Measurements from ENCODE around the gene TTC16.

Gene TTC16

DNA sequence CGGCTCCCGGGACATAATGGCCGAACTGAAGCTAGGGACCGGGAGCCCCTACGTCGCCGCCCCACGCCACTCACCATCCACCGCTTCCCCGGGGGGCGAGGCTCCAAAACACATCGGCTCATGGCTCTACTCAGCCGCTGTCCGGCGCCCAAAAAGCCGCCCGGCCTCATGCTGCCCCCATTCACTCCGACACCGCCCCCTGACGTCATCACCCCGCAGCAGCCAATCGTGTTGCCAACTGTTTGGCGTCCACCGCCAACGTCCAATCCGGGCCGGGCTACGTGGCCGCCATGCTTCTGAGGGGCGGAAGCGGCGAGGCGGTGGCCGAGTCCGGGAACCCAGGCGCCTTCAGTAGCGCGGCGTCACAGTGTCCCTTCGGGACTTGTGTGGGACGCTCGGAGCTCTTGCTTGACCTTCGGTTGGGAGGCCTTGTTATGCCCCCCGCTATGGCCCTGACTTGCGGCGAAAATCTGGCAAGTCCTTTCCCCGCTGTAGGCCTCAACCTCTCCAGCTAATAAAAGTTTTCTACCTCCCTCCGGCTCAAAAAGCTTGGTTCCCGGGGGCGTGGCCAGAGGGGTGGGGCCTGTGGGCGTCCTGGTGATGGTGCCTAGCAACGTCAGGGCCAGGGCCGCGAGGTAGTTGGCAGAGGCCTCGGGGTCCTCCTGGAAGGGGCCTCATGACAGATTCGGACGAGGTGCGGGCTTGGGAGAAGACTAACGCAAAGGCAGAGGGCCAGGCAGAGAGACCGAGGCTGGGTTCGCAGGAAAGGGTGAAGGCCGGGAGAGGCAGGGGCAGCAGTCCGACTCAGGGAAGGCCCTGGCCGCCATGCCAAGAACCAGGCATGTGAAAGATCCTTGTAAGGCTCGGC is at the start of gene TTC16, which contains the start of gene PTRH1:
Gene TTC16 (plus strand): TSS at position 610 of the 868 bp plus-strand sequence. CDS start 67 bp downstream, at position 677.
Gene PTRH1 (minus strand): TSS at position 194 of the 868 bp plus-strand sequence. CDS start 24 bp downstream, at position 170.
- H3K27ac ChIP-seq: peak within 1 kb of the TSS; percentile 40
- peak; percentile 60 for DNase-seq (ENCODE audit: low read depth, low spot score)

DNA sequence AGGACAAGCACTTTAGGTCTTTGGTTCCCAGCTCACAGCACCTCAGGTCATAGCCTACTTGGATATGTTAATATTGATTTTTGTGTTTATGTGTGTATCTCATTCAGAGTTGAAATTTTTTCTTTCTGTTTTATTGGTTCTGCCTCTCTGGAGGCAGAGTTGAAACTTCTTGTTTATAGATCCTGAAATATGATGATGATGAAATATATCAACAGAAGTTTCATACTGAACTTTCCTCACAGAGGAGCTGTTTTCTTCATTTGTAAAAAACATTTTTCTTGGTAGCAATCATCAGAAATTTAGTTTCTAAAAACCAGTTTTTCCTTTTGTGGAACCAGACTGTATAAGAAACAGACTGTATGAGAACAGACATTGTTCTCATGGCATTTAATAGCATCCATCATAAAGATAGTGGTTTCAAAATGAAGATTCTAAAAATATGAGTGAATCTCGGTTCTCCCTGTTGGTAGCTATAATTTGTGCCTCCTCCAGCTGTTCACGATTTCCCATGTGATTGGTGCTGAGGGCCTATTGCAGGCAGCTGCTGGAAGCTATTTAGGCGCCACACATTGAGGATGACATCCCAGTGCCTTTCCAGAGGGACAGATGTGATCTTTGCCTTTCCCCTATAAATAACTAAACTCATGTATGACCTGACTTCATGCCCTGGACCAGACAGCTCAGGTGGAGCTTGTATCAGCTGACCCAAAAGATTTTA is 48.6 kb upstream of the TTC16 start:
- H3K27ac ChIP-seq: no peak overlapping the region
- DNase-seq (ENCODE audit: low read depth, low spot score): no peak

- DNase-seq (ENCODE audit: low read depth, low spot score): no peak
- no peak overlapping the region for H3K27ac ChIP-seq
Measured at GRCh38 chr9:127667906-127668305, 48.0 kb upstream of the TTC16 start.

DNA sequence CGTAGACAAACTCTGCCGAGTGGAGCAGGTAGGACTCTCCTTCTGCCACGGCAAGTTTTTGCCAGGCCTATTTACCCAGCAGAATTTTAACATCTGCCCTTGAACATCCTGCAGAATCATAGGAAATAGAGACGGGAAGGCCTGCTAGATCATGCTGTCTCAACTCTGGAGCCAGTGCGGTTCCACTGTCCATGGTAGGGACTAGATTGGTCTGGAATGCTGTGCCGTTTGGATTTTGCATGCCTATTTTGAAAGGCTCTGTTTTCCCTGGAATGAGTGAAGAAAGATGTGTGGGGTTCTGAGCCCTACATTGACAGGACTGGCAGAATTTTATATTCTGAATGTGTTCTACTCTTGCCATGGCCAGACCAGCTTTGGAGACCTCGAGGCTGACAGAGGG is 42.6 kb upstream of the TTC16 start:
- no peak for DNase-seq (ENCODE audit: low read depth, low spot score)
- no peak overlapping the region for H3K27ac ChIP-seq

GRCh38 chr9:127676638-127677037 is 39.2 kb upstream of the TTC16 start:
- no peak for DNase-seq (ENCODE audit: low read depth, low spot score)
- no peak overlapping the region for H3K27ac ChIP-seq

DNA sequence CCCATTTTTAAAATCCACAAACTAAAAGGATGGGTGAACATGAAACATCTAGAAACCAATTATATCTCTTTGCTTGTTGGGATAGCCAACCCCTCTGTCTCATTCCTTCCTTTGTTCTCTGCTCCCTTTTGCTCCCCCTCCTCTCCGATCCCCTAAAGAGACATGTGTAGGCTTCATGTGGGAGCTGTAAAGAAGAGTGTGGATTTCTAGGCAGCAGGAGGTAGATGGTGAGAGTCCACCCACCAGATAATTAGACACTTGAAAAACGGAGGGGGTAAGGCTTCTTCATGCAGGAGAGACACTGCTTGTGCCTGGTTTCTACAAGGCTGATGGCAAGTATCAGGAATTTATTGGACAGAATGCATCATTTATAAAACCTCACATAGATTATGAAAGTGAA is 36.4 kb upstream of the TTC16 start:
- no peak for DNase-seq (ENCODE audit: low read depth, low spot score)
- H3K27ac ChIP-seq: no peak overlapping the region

GRCh38 chr9:127680226-127680625 is 35.7 kb upstream of the TTC16 start:
- DNase-seq (ENCODE audit: low read depth, low spot score): no peak
- H3K27ac ChIP-seq: no peak overlapping the region

GRCh38 chr9:127680846-127681245 is 35.0 kb upstream of the TTC16 start:
- no peak for DNase-seq (ENCODE audit: low read depth, low spot score)
- no peak overlapping the region for H3K27ac ChIP-seq

- DNase-seq (ENCODE audit: low read depth, low spot score): no peak
- no peak overlapping the region for H3K27ac ChIP-seq
Measured at GRCh38 chr9:127682351-127683136, 33.3 kb upstream of the TTC16 start.

DNA sequence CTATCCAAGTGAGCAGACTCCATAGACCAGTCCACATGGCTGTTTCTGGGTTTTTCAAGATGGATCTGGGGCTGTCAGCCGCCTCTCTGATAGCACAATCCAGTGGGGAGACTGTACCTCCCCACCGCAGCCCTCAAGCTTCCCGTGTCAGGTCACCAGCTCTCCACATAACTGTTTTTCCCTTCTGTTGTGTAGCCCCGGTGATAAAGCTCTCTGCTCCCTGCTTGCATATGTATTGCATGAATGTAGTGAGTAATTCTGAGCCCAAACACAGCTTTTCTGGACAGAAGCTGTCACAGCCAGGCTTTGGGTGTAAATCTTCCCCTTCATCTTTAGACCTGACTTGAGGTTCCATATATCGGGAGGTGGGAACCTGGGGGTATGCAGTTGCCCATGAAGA is 32.2 kb upstream of the TTC16 start:
- no peak overlapping the region for H3K27ac ChIP-seq
- DNase-seq (ENCODE audit: low read depth, low spot score): no peak

DNA sequence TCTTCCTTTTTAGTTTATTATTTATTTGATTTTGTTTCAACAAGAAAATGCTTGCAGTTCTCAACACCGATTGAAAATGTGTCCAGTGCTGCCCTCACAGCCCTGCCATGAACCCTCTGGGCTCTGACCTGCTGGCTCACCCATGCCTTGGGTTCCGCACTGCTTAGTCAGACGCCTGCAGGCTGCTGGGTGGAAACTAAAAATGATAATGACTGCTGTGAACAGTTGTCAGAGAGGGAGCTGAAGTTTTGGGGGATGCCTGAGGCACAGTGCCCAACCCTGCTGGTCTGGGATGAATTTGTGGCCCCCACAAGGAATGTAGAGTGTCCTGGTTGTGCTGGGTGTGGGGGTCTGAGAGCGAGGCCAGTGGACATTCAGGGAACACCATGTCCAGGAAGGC is 31.3 kb upstream of the TTC16 start:
- DNase-seq (ENCODE audit: low read depth, low spot score): no peak
- H3K27ac ChIP-seq: no peak overlapping the region

GRCh38 chr9:127686461-127687393 is 29.2 kb upstream of the TTC16 start:
- no peak overlapping the region for H3K27ac ChIP-seq
- DNase-seq (ENCODE audit: low read depth, low spot score): no peak

DNA sequence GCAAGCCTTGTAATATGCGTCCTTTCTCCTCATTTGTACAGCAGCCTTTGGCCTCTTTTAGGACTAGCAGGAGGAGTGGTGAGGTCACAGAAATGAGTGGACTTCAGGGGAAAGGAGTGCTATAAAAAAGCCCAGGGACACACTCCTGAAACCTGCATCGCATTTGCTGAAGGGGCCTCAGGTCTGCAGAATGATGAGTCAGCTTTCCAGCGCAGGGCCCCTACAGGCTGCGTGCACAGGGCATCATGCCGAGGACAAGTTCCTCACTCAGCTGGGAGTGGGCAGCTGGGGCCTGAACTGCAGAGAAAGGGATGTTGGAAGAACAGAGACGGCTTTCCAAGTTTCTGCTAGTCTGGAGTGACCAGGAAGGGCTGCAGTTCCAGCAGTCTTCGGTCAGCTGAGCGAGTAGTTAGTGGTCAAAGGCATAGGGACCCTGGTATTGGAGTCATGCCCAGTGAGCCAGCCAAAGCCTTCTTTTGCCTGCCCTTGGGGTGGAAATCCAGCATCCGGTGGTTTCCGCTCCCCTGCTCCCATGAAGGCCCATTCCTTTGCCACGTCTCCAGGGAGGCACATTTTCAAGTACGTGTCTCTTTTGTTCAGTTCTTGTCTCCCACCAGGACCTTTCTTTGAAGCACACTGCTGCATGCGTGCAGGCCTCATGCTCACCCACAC is 26.4 kb upstream of the TTC16 start:
- no peak for DNase-seq (ENCODE audit: low read depth, low spot score)
- no peak overlapping the region for H3K27ac ChIP-seq

DNA sequence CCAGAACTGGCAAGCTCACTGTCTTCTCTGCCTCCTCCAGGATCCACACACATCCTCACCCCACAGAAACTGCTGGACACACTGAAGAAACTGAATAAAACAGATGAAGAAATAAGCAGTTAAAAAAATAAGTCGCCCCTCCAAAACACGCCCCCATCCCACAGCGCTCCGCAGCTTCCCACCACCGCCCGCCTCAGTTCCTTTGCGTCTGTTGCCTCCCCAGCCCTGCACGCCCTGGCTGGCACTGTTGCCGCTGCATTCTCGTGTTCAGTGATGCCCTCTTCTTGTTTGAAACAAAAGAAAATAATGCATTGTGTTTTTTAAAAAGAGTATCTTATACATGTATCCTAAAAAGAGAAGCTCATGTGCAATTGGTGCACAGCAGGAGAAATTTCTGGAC is 25.1 kb upstream of the TTC16 start:
- no peak for DNase-seq (ENCODE audit: low read depth, low spot score)
- no peak overlapping the region for H3K27ac ChIP-seq

GRCh38 chr9:127692071-127692470 is 23.8 kb upstream of the TTC16 start:
- DNase-seq (ENCODE audit: low read depth, low spot score): no peak

DNA sequence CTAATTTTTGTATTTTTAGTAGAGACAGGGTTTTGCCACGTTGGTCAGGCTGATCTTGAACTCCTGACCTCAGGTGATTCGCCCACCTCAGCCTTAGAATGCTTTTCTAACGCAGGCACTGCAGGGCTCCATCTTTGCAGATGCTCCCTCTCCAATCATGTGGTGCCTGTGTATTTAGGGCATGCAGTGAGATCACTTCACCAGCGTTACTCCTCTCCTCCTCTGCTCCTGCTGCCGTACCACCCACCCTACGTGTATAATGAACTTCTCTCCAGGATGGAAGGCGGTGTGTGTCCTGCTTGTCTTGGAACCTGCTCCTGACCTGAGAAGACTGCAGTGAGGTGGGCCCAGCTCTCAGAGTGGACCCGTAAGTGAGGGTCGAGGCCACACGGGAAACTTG is 22.7 kb upstream of the TTC16 start:
- DNase-seq (ENCODE audit: low read depth, low spot score): no peak
- no peak overlapping the region for H3K27ac ChIP-seq

More at GRCh38 chr9:127692071-127692470, 23.8 kb upstream of the TTC16 start:
- H3K27ac ChIP-seq: no peak overlapping the region

- no peak for DNase-seq (ENCODE audit: low read depth, low spot score)
- H3K27ac ChIP-seq: no peak overlapping the region
Measured at GRCh38 chr9:127693697-127694096, 22.2 kb upstream of the TTC16 start.

DNA sequence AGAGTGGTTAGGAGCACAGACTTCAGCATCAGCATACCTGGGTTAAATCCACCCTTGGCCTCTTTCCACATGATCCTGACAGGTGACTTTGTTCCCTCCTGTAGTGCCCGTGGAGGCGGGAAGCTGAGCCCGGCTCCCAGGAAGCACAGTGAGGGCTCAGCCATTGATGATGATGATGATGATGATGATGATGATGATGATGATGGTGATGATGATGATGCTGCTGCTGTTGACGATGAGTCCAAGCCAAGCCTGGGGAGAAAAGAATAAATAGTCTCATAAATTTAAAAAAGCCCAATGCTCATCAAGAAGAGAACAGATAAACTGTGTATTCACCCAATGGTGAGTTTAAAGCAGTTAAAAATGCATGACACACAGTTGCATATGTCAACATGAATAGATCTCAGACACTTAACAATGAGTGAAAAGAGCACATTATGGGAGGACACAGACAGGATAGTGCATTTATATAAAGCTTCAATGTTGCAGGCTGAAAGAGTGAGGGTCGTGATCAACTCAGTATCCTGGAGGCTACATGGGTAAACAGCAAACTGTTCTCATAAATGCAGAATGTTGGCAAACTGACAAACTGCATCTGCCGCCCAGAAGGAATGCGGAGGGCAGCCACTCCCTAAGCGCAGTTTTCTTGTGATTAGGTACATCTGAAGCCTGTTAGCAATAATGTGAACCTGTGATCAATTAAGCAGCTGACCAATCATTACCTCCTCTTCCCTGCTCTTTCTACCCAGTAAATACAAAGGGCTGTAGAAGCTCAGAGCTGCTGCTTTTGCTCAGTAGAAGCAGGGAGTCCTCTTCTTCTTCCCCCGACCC is 20.8 kb upstream of the TTC16 start:
- H3K27ac ChIP-seq: no peak overlapping the region
- DNase-seq (ENCODE audit: low read depth, low spot score): no peak
